ENCODE results near the gene ZNF17. TPM values are rescaled to one million over a fixed set of nuclear protein-coding genes. Genes with fewer than 3 reads are reported as not detected.

ZNF17 gene
- total and polyA plus RNA-seq, 2 experiments from 2014 or later: 2.6 to 10.7 TPM

DNA sequence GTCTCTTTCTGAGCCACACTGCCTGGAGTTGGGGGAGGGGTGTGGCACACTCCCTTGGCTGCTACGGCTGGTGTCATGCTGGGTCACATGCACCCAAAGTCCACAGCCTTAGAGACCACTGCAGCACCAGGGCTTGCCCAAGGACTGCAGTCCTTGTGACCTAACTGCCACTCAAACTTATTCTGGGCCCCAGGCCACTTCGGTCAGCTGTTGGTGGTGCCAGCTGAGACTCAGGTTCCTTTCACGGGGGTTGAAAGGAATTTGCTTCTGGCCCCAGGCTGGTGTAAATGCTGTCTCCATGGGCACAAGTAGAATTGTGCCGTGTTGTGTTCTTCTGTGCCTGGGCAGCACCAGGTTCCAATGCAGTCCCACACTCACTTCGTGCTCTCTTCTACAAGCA, 55.5 kb downstream of the ZNF17 start (continued):
- TF ChIP-seq EZH2 (IDR thresholded peaks at IDR 0.05; ENCODE audit: low read depth, unreplicated experiment): no peak
- TF ChIP-seq, protein P1, sequence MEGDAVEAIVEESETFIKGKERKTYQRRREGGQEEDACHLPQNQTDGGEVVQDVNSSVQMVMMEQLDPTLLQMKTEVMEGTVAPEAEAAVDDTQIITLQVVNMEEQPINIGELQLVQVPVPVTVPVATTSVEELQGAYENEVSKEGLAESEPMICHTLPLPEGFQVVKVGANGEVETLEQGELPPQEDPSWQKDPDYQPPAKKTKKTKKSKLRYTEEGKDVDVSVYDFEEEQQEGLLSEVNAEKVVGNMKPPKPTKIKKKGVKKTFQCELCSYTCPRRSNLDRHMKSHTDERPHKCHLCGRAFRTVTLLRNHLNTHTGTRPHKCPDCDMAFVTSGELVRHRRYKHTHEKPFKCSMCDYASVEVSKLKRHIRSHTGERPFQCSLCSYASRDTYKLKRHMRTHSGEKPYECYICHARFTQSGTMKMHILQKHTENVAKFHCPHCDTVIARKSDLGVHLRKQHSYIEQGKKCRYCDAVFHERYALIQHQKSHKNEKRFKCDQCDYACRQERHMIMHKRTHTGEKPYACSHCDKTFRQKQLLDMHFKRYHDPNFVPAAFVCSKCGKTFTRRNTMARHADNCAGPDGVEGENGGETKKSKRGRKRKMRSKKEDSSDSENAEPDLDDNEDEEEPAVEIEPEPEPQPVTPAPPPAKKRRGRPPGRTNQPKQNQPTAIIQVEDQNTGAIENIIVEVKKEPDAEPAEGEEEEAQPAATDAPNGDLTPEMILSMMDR (conservative IDR thresholded peaks at IDR 0.05; ENCODE audit: low read depth in 2 of 2): no peak
- TF ChIP-seq, protein P2, sequence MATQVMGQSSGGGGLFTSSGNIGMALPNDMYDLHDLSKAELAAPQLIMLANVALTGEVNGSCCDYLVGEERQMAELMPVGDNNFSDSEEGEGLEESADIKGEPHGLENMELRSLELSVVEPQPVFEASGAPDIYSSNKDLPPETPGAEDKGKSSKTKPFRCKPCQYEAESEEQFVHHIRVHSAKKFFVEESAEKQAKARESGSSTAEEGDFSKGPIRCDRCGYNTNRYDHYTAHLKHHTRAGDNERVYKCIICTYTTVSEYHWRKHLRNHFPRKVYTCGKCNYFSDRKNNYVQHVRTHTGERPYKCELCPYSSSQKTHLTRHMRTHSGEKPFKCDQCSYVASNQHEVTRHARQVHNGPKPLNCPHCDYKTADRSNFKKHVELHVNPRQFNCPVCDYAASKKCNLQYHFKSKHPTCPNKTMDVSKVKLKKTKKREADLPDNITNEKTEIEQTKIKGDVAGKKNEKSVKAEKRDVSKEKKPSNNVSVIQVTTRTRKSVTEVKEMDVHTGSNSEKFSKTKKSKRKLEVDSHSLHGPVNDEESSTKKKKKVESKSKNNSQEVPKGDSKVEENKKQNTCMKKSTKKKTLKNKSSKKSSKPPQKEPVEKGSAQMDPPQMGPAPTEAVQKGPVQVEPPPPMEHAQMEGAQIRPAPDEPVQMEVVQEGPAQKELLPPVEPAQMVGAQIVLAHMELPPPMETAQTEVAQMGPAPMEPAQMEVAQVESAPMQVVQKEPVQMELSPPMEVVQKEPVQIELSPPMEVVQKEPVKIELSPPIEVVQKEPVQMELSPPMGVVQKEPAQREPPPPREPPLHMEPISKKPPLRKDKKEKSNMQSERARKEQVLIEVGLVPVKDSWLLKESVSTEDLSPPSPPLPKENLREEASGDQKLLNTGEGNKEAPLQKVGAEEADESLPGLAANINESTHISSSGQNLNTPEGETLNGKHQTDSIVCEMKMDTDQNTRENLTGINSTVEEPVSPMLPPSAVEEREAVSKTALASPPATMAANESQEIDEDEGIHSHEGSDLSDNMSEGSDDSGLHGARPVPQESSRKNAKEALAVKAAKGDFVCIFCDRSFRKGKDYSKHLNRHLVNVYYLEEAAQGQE (IDR thresholded peaks at IDR 0.05; ENCODE audit: unreplicated experiment): no peak
- TF ChIP-seq NANOG (IDR thresholded peaks at IDR 0.05; ENCODE audit: borderline replicate concordance): no peak
- no peak for TF ChIP-seq EZH2phosphoT487 (IDR thresholded peaks at IDR 0.05; ENCODE audit: unreplicated experiment)
- TF ChIP-seq CREB1 (CRISPR knock-in tag; IDR thresholded peaks at IDR 0.05; ENCODE audit: low read depth): no peak
- TF ChIP-seq POLR2AphosphoS5 (IDR thresholded peaks at IDR 0.05; ENCODE audit: low read depth): no peak
- no peak for TF ChIP-seq STAT1 (IDR thresholded peaks at IDR 0.05; ENCODE audit: unreplicated experiment)
- TF ChIP-seq, protein P3, sequence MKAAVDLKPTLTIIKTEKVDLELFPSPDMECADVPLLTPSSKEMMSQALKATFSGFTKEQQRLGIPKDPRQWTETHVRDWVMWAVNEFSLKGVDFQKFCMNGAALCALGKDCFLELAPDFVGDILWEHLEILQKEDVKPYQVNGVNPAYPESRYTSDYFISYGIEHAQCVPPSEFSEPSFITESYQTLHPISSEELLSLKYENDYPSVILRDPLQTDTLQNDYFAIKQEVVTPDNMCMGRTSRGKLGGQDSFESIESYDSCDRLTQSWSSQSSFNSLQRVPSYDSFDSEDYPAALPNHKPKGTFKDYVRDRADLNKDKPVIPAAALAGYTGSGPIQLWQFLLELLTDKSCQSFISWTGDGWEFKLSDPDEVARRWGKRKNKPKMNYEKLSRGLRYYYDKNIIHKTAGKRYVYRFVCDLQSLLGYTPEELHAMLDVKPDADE (IDR thresholded peaks at IDR 0.05): no peak
- TF ChIP-seq ZNF331 (CRISPR knock-in tag; IDR thresholded peaks at IDR 0.05; ENCODE audit: low read depth): no peak

Small RNA genes lying within 50 kb of the gene (small RNA-seq; reads per million reads assigned to genes)
- gene VN1R107P (ENCODE audit: low replicate concordance): not detected

Other genes starting within 250 kb of the ZNF17 start
- gene DUXA, start 243.7 kb upstream of the ZNF17 start, total RNA-seq (2014; rRNA removed; shearing (Covaris generic)): not detected in 2 replicates
- gene DUXA, start 243.7 kb upstream of the ZNF17 start, polyA plus RNA-seq (2016; fragmentation: Nextera tagmentation; extraction: Ambion mirVana): not detected in 2 replicates
- 15.5 and 25.9 TPM in 2 replicates for gene ZNF264, start 219.7 kb upstream of the ZNF17 start, total RNA-seq (2014; rRNA removed; shearing (Covaris generic))
- 3.4 and 4.0 TPM in 2 replicates for gene ZNF264, start 219.7 kb upstream of the ZNF17 start, polyA plus RNA-seq (2016; fragmentation: Nextera tagmentation; extraction: Ambion mirVana)
- gene AURKC, start 180.1 kb upstream of the ZNF17 start, total RNA-seq (2014; rRNA removed; shearing (Covaris generic)): 2.4 and 6.7 TPM in 2 replicates
- gene AURKC, start 180.1 kb upstream of the ZNF17 start, polyA plus RNA-seq (2016; fragmentation: Nextera tagmentation; extraction: Ambion mirVana): 3.2 and 4.9 TPM in 2 replicates
- 18.5 and 19.0 TPM in 2 replicates for gene ZNF805, start 170.5 kb upstream of the ZNF17 start, total RNA-seq (2014; rRNA removed; shearing (Covaris generic))
- gene ZNF805, start 170.5 kb upstream of the ZNF17 start, polyA plus RNA-seq (2016; fragmentation: Nextera tagmentation; extraction: Ambion mirVana): 1.3 and 1.7 TPM in 2 replicates
- 79.6 and 81.7 TPM in 2 replicates for gene ZNF460, start 130.7 kb upstream of the ZNF17 start, total RNA-seq (2014; rRNA removed; shearing (Covaris generic))
- gene ZNF460, start 130.7 kb upstream of the ZNF17 start, polyA plus RNA-seq (2016; fragmentation: Nextera tagmentation; extraction: Ambion mirVana): 3.0 and 3.4 TPM in 2 replicates
- 10.3 and 12.6 TPM in 2 replicates for gene ZNF543, start 90.7 kb upstream of the ZNF17 start, total RNA-seq (2014; rRNA removed; shearing (Covaris generic))
- 2.4 and 3.1 TPM in 2 replicates for gene ZNF543, start 90.7 kb upstream of the ZNF17 start, polyA plus RNA-seq (2016; fragmentation: Nextera tagmentation; extraction: Ambion mirVana)
- gene ZNF304, start 59.9 kb upstream of the ZNF17 start, total RNA-seq (2014; rRNA removed; shearing (Covaris generic)): 10.1 and 12.4 TPM in 2 replicates
- 2.7 and 3.5 TPM in 2 replicates for gene ZNF304, start 59.9 kb upstream of the ZNF17 start, polyA plus RNA-seq (2016; fragmentation: Nextera tagmentation; extraction: Ambion mirVana)
- 17.1 and 24.1 TPM in 2 replicates for gene TRAPPC2B, start 47.6 kb upstream of the ZNF17 start, total RNA-seq (2014; rRNA removed; shearing (Covaris generic))
- gene TRAPPC2B, start 47.6 kb upstream of the ZNF17 start, polyA plus RNA-seq (2016; fragmentation: Nextera tagmentation; extraction: Ambion mirVana): 55.2 and 60.5 TPM in 2 replicates
- 4.9 and 5.1 TPM in 2 replicates for gene ZNF547, start 47.6 kb upstream of the ZNF17 start, total RNA-seq (2014; rRNA removed; shearing (Covaris generic))
- gene ZNF547, start 47.6 kb upstream of the ZNF17 start, polyA plus RNA-seq (2016; fragmentation: Nextera tagmentation; extraction: Ambion mirVana): 0.71 and 1.1 TPM in 2 replicates
- gene ZNF548, start 21.3 kb upstream of the ZNF17 start, total RNA-seq (2014; rRNA removed; shearing (Covaris generic)): 7.4 and 9.8 TPM in 2 replicates
- 1.9 and 2.4 TPM in 2 replicates for gene ZNF548, start 21.3 kb upstream of the ZNF17 start, polyA plus RNA-seq (2016; fragmentation: Nextera tagmentation; extraction: Ambion mirVana)
- 19.5 and 26.4 TPM in 2 replicates for gene ZNF749, start 24.2 kb downstream of the ZNF17 start, total RNA-seq (2014; rRNA removed; shearing (Covaris generic))
- 30.1 and 30.9 TPM in 2 replicates for gene ZNF749, start 24.2 kb downstream of the ZNF17 start, polyA plus RNA-seq (2016; fragmentation: Nextera tagmentation; extraction: Ambion mirVana)
- gene VN1R1, start 46.0 kb downstream of the ZNF17 start, total RNA-seq (2014; rRNA removed; shearing (Covaris generic)): 1.5 and 2.7 TPM in 2 replicates
- gene VN1R1, start 46.0 kb downstream of the ZNF17 start, polyA plus RNA-seq (2016; fragmentation: Nextera tagmentation; extraction: Ambion mirVana): 0.54 and 1.2 TPM in 2 replicates
- gene ZNF772, start 66.4 kb downstream of the ZNF17 start, total RNA-seq (2014; rRNA removed; shearing (Covaris generic)): 27.7 and 28.0 TPM in 2 replicates
- 2.5 and 3.5 TPM in 2 replicates for gene ZNF772, start 66.4 kb downstream of the ZNF17 start, polyA plus RNA-seq (2016; fragmentation: Nextera tagmentation; extraction: Ambion mirVana)
- gene ZNF419, start 76.6 kb downstream of the ZNF17 start, total RNA-seq (2014; rRNA removed; shearing (Covaris generic)): 11.0 and 22.4 TPM in 2 replicates
- 4.7 and 5.4 TPM in 2 replicates for gene ZNF419, start 76.6 kb downstream of the ZNF17 start, polyA plus RNA-seq (2016; fragmentation: Nextera tagmentation; extraction: Ambion mirVana)
- gene ZNF773, start 88.8 kb downstream of the ZNF17 start, total RNA-seq (2014; rRNA removed; shearing (Covaris generic)): 3.8 and 12.9 TPM in 2 replicates
- gene ZNF773, start 88.8 kb downstream of the ZNF17 start, polyA plus RNA-seq (2016; fragmentation: Nextera tagmentation; extraction: Ambion mirVana): 4.1 and 4.2 TPM in 2 replicates
- 10.2 and 11.6 TPM in 2 replicates for gene ZNF549, start 116.2 kb downstream of the ZNF17 start, total RNA-seq (2014; rRNA removed; shearing (Covaris generic))
- gene ZNF549, start 116.2 kb downstream of the ZNF17 start, polyA plus RNA-seq (2016; fragmentation: Nextera tagmentation; extraction: Ambion mirVana): 3.5 and 4.3 TPM in 2 replicates
- gene ZNF550, start 148.7 kb downstream of the ZNF17 start, total RNA-seq (2014; rRNA removed; shearing (Covaris generic)): 13.1 and 14.7 TPM in 2 replicates
- 4.6 and 5.7 TPM in 2 replicates for gene ZNF550, start 148.7 kb downstream of the ZNF17 start, polyA plus RNA-seq (2016; fragmentation: Nextera tagmentation; extraction: Ambion mirVana)
- 8.6 and 11.9 TPM in 2 replicates for gene ZNF416, start 167.8 kb downstream of the ZNF17 start, total RNA-seq (2014; rRNA removed; shearing (Covaris generic))
- 3.3 and 4.3 TPM in 2 replicates for gene ZNF416, start 167.8 kb downstream of the ZNF17 start, polyA plus RNA-seq (2016; fragmentation: Nextera tagmentation; extraction: Ambion mirVana)
- 33.9 and 40.5 TPM in 2 replicates for gene ZIK1, start 173.0 kb downstream of the ZNF17 start, total RNA-seq (2014; rRNA removed; shearing (Covaris generic))
- 7.7 and 10.3 TPM in 2 replicates for gene ZIK1, start 173.0 kb downstream of the ZNF17 start, polyA plus RNA-seq (2016; fragmentation: Nextera tagmentation; extraction: Ambion mirVana)
- gene ZNF530, start 188.7 kb downstream of the ZNF17 start, total RNA-seq (2014; rRNA removed; shearing (Covaris generic)): 8.4 and 11.2 TPM in 2 replicates
- gene ZNF530, start 188.7 kb downstream of the ZNF17 start, polyA plus RNA-seq (2016; fragmentation: Nextera tagmentation; extraction: Ambion mirVana): 3.3 and 4.4 TPM in 2 replicates
- gene ZNF134, start 203.1 kb downstream of the ZNF17 start, total RNA-seq (2014; rRNA removed; shearing (Covaris generic)): 55.7 and 79.6 TPM in 2 replicates
- gene ZNF134, start 203.1 kb downstream of the ZNF17 start, polyA plus RNA-seq (2016; fragmentation: Nextera tagmentation; extraction: Ambion mirVana): 13.1 and 14.6 TPM in 2 replicates
- 13.8 and 14.2 TPM in 2 replicates for gene ZNF211, start 222.0 kb downstream of the ZNF17 start, total RNA-seq (2014; rRNA removed; shearing (Covaris generic))
- 5.3 and 9.7 TPM in 2 replicates for gene ZNF211, start 222.0 kb downstream of the ZNF17 start, polyA plus RNA-seq (2016; fragmentation: Nextera tagmentation; extraction: Ambion mirVana)

Data from GM23338 (cell line).